Activated T-helper 1 cell treated with anti-CD3 and anti-CD28 coated beads, Interleukin-12 subunit alpha, Interleukin-12 subunit beta, Interleukin-2, Interleukin-4 antibody, amounts not matched to agents 30 ng/mL and 10 ng/mL and 1 ng/mL, durations not matched to agents 14 hours and 24 hours and 36 hours (primary cell): ENCODE data around the gene SCARF1. TPM values are rescaled to one million over a fixed set of nuclear protein-coding genes. Genes with fewer than 3 reads are reported as not detected.
"Not testable (repeated sequence)": the region's sequence is repeated elsewhere in the genome, so short reads cannot be mapped to it uniquely, and the experiment has no call there.

Experiments used
- DNase-seq: peaks from one replicate; pipeline ENCODE4 v3.0.0; 2021; ENCODE audit warnings: low spot score
- H3K27ac Mint-ChIP-seq: one replicate; pipeline ENCODE4 v1.8.0; 2021; ENCODE audit warnings: mild to moderate bottlenecking, mixed read lengths
- H3K27me3 Mint-ChIP-seq: one replicate; pipeline ENCODE4 v1.8.0; 2022; ENCODE audit warnings: mild to moderate bottlenecking, moderate library complexity, mixed read lengths; ENCODE audit not compliant: insufficient read depth
- H3K36me3 Mint-ChIP-seq: one replicate; pipeline ENCODE4 v1.8.0; 2021; ENCODE audit warnings: low read depth, mixed read lengths
- H3K4me1 Mint-ChIP-seq: one replicate; pipeline ENCODE4 v1.8.0; 2021; ENCODE audit warnings: low read depth, mixed read lengths
- H3K4me3 Mint-ChIP-seq: one replicate; pipeline ENCODE4 v1.8.0; 2021; ENCODE audit warnings: mild to moderate bottlenecking, moderate library complexity, mixed read lengths
- H3K9me3 Mint-ChIP-seq: one replicate; pipeline ENCODE4 v1.8.0; 2021; ENCODE audit warnings: mixed read lengths
- intact Hi-C: fragments of 100-400 bp; cut with micrococcal nuclease; formaldehyde crosslinking; loops from one replicate; pipeline ENCODE4 v1.15.1; 2024
- total RNA-seq: library from RNA; stranded (reverse); gene quantifications from 2 replicates; pipeline ENCODE4 v1.2.3, GENCODE V29; 2022

The SCARF1 gene, protein sequence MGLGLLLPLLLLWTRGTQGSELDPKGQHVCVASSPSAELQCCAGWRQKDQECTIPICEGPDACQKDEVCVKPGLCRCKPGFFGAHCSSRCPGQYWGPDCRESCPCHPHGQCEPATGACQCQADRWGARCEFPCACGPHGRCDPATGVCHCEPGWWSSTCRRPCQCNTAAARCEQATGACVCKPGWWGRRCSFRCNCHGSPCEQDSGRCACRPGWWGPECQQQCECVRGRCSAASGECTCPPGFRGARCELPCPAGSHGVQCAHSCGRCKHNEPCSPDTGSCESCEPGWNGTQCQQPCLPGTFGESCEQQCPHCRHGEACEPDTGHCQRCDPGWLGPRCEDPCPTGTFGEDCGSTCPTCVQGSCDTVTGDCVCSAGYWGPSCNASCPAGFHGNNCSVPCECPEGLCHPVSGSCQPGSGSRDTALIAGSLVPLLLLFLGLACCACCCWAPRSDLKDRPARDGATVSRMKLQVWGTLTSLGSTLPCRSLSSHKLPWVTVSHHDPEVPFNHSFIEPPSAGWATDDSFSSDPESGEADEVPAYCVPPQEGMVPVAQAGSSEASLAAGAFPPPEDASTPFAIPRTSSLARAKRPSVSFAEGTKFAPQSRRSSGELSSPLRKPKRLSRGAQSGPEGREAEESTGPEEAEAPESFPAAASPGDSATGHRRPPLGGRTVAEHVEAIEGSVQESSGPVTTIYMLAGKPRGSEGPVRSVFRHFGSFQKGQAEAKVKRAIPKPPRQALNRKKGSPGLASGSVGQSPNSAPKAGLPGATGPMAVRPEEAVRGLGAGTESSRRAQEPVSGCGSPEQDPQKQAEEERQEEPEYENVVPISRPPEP
- total RNA-seq, result 7.3 and 9.3 TPM in 2 replicates

DNA sequence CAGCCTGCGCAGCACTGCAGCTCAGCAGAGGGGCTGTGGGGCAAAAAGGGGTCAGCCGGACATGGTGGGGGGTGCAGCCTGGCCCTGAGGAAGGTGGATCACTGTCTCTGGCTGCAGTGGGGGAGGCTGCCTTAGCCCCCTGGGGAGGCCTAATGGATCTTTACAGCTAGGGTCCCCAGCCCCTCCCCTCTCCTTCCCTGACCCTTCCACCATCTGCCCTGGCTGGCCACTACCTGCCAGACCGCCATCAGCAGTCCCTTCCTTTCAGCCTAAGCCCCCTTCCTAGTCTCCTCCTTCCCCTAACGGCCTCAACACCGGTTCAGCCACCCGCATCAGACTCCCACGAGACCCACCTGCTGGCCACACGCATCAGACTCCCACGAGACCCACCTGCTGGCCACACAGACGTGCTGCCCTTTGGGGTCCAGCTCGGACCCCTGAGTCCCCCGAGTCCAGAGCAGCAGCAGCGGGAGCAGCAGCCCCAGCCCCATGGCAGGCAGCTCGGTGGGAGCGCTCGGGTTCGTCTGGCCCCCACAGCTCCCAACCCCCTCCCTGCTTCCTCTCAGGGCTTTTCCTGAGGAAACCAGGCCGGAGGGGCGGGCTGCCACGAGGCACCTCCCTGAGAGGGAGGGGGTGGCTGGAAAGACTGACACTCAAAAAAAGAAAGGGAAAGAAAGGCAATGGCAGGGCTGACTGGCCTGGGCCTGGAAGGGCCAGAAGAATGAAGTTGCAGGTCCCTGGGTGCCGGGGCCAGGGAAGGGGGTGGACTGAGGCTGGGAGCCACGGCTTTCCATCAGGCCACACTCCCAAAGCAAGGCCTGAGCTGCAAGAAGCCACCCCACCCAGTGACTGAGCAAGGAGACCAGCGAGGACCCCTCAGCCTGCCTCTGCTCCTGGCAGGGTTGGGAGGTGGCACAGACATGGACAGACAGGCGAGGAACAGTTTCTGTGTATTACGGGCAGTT, at the start of gene SCARF1:
SCARF1 (minus strand) TSS at position 526 of the 965 bp plus-strand sequence; CDS start at position 491, 35 bp downstream.
- Mint-ChIP-seq H3K36me3 (peaks cover 7% of the 10 kb centered on the region), H3K27me3 (peaks cover 2% of the 10 kb centered on the region), H3K9me3 (no peaks in the 10 kb centered on the region), H3K27ac (peak within 1 kb of the TSS; percentile 97), H3K4me1 (peaks cover 26% of the 10 kb centered on the region), H3K4me3 (peak within 1 kb of the TSS; percentile 85)
- DNase-seq, result no peak
- intact Hi-C loops, result loop anchor here (5.0 kb wide), 2 partner anchors 158 to 397 kb away; partner anchors contain the start of gene OVCA2

DNA sequence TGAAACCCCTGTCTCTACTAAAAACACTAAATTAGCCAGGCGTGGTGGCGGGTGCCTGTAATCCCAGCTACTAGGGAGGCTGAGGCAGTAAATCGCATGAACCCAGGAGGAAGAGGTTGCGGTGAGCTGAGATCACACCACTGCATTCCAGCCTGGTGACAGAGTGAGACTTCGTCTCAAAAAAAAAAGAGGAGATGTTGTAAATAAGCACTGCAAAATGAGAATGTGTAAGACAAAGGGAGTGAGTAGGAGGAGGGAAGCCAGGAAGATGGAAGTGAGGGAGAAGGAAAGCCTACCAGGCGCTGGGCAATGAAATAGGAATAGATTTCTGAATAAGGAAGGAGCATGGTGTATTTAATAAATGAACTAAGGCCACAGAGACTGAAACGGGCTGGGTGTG, 47.8 kb upstream of the SCARF1 start:
- intact Hi-C loops, result no loop called here
- Mint-ChIP-seq H3K27ac (no peak overlapping the region), H3K27me3 (peaks cover 3% of the 10 kb centered on the region), H3K9me3 (no peaks in the 10 kb centered on the region), H3K4me1 (no peaks in the 10 kb centered on the region), H3K4me3 (no peak overlapping the region), H3K36me3 (no peaks in the 10 kb centered on the region)
- no peak for DNase-seq

DNA sequence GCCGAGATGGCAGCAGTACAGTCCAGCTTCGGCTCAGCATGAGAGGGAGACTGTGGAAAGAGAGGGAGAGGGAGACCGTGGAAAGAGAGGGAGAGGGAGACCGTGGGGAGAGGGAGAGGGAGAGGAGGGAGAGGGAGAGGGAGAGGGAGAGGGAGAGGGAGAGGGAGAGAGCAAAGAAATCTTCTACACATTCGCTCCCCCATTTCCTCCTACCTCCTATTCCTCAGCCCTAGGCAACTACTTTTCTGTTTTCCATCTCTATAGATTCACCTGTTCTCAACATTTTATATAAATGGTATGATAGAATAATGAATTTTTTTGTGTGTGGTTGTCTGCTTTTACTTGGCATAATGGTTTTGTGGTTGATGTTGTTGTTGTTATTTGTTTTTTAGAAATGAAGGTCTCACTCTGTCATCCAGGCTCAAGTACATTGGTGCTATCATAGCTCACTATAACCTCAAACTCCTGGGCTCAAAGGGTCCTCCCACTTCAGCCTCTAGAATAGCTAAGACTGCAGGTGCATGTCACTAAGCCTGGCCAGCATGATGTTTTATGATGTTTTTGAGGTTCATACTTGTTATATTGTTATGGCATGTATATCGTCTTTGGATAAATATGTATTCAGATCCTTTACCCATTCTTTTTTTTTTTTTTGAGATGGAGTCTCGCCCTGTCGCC, 45.2 kb upstream of the SCARF1 start:
- Mint-ChIP-seq H3K36me3 (no peaks in the 10 kb centered on the region), H3K4me3 (no peak overlapping the region)
- intact Hi-C loops, result no loop called here

DNA sequence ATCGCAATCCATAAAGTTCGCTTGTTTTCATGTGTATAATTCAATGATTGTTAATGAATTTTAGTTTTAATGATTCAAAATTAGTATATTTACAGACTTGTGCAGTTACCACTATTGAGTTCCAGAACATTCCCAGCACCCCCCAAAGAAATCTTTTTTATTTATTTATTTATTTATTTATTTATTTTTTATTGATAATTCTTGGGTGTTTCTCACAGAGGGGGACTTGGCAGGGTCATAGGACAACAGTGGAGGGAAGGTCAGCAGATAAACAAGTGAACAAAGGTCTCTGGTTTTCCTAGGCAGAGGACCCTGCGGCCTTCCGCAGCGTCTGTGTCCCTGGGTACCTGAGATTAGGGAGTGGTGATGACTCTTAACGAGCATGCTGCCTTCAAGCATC, 42.9 kb upstream of the SCARF1 start:
- H3K4me3 Mint-ChIP-seq, DNase-seq, intact Hi-C loops, H3K27ac Mint-ChIP-seq, H3K27me3 Mint-ChIP-seq, H3K9me3 Mint-ChIP-seq: not testable (repeated sequence)
- Mint-ChIP-seq H3K36me3 (peaks cover 13% of the 10 kb centered on the region), H3K4me1 (peaks cover 14% of the 10 kb centered on the region)

More for the DNA sequence above, 45.2 kb upstream of the SCARF1 start:
- Mint-ChIP-seq H3K9me3 (no peaks in the 10 kb centered on the region), H3K27ac (no peak overlapping the region), H3K4me1 (peaks cover 4% of the 10 kb centered on the region), H3K27me3 (no peaks in the 10 kb centered on the region)
- no peak for DNase-seq

- no peak for DNase-seq
- Mint-ChIP-seq H3K36me3 (peaks cover 33% of the 10 kb centered on the region), H3K27me3 (no peaks in the 10 kb centered on the region), H3K9me3 (no peaks in the 10 kb centered on the region), H3K4me1 (peaks cover 29% of the 10 kb centered on the region), H3K4me3 (peak overlapping the region; percentile 2), H3K27ac (no peak overlapping the region)
- intact Hi-C loops, result no loop called here
These were observed 40.6 kb upstream of the SCARF1 start for GRCh38 chr17:1686086-1686485.

GRCh38 chr17:1684378-1685189, 39.1 kb upstream of the SCARF1 start, which contains the start of gene PRPF8:
Gene PRPF8 (minus strand): TSS chr17:1684867. CDS start chr17:1684571, 296 bp downstream.
- no peaks in the 10 kb centered on the region for H3K9me3 Mint-ChIP-seq
- intact Hi-C loops, result loop anchor here (1.0 to 2.0 kb wide), 5 partner anchors 32 to 652 kb away; partner anchors contain the start of genes RILP, TSR1 and WDR81
- DNase-seq, result peak; percentile 98
- H3K4me1 Mint-ChIP-seq, result peaks cover 36% of the 10 kb centered on the region
- peaks cover 48% of the 10 kb centered on the region for H3K36me3 Mint-ChIP-seq
- H3K27me3 Mint-ChIP-seq, result no peaks in the 10 kb centered on the region
- H3K27ac Mint-ChIP-seq, result peak within 1 kb of the TSS; percentile 93
- peak within 1 kb of the TSS; percentile 97 for H3K4me3 Mint-ChIP-seq

GRCh38 chr17:1683459-1683858, 37.9 kb upstream of the SCARF1 start:
- peak overlapping the region; percentile 93 for H3K27ac Mint-ChIP-seq
- intact Hi-C loops, result no loop called here
- peak overlapping the region; percentile 97 for H3K4me3 Mint-ChIP-seq
- H3K36me3 Mint-ChIP-seq, result peaks cover 59% of the 10 kb centered on the region
- H3K27me3 Mint-ChIP-seq, result no peaks in the 10 kb centered on the region
- peaks cover 36% of the 10 kb centered on the region for H3K4me1 Mint-ChIP-seq
- no peak for DNase-seq
- H3K9me3 Mint-ChIP-seq, result no peaks in the 10 kb centered on the region

- Mint-ChIP-seq H3K27ac (no peak overlapping the region), H3K9me3 (no peaks in the 10 kb centered on the region), H3K4me3 (no peak overlapping the region), H3K4me1 (peaks cover 13% of the 10 kb centered on the region), H3K36me3 (peaks cover 72% of the 10 kb centered on the region), H3K27me3 (no peaks in the 10 kb centered on the region)
- intact Hi-C loops, result no loop called here
- DNase-seq, result no peak
These were observed 30.9 kb upstream of the SCARF1 start for GRCh38 chr17:1676401-1676800.

DNA sequence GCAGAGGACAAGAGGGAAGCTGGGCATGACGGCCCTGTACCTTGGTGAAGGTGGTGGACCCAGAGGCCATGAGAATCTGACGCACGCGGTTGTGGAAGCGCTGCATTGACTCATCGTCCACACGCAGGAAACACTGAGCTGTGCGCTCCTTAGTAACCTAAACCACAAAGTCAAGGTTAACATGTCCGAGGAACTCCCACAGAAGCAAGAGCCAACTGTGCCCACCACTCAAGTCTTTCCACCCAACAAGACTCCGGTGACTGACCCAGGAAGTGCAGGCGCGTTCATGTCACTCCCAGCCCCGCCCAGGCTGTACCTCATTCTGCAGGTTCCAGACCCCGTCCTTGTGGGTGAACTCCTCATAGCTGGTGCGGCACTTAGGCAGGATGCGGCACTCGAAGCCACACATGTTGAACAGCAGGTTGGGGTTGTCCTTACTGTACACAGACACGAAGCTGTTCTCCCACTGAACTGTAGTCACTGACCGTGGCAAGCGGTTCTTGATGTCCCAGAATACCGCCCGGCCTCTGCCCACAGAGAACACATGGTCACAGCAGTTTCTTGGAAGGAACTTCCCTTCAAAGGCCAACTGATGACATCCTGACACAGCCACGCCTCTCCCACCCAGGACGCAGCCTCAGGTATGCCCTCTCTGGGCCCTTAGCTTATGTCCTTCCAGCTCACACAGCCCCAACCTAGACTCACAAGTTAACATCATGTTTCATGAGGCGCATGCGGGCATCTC, 27.7 kb upstream of the SCARF1 start:
- H3K9me3 Mint-ChIP-seq, result no peaks in the 10 kb centered on the region
- no peak overlapping the region for H3K4me3 Mint-ChIP-seq
- H3K27ac Mint-ChIP-seq, result no peak overlapping the region
- no peak for DNase-seq
- intact Hi-C loops, result no loop called here
- peaks cover 14% of the 10 kb centered on the region for H3K4me1 Mint-ChIP-seq
- H3K27me3 Mint-ChIP-seq, result no peaks in the 10 kb centered on the region
- peaks cover 59% of the 10 kb centered on the region for H3K36me3 Mint-ChIP-seq

DNA sequence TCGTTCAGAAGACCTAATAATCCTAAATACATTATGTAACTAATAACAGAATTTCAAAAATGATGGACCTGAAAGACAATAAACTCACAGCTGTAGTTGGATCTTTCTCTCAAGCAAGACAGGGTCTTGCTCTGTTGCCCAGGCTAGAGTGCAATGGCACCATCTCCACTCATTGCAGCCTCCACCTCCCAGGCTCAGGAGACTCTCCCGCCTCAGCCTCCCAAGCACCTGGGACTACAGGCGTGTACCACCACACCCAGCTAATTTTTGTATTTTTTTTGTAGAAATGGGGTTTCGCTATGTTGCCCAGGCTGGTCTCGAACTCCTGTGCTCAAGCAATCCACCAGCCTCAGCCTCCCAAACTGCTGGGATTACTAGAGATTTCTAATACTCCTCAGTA, 18.4 kb upstream of the SCARF1 start:
- intact Hi-C loops, H3K9me3 Mint-ChIP-seq, H3K27me3 Mint-ChIP-seq, H3K4me3 Mint-ChIP-seq, H3K27ac Mint-ChIP-seq, DNase-seq, H3K4me1 Mint-ChIP-seq: not testable (repeated sequence)
- H3K36me3 Mint-ChIP-seq, result peaks cover 47% of the 10 kb centered on the region

GRCh38 chr17:1661045-1661444, 15.5 kb upstream of the SCARF1 start:
- Mint-ChIP-seq H3K9me3 (no peaks in the 10 kb centered on the region), H3K27ac (no peak overlapping the region), H3K36me3 (peaks cover 55% of the 10 kb centered on the region), H3K4me1 (no peaks in the 10 kb centered on the region), H3K27me3 (no peaks in the 10 kb centered on the region), H3K4me3 (no peak overlapping the region)
- intact Hi-C loops, result no loop called here
- no peak for DNase-seq
